ENCODE data around the gene DPP10.

- no peak for TF ChIP-seq CHD2 (IDR thresholded peaks at IDR 0.05; ENCODE audit: low read depth, low read length)
- TF ChIP-seq CTCF (CRISPR knock-in tag; IDR thresholded peaks at IDR 0.05) = no peak
- TF ChIP-seq ZNF275 (CRISPR knock-in tag; IDR thresholded peaks at IDR 0.05; ENCODE audit: borderline replicate concordance) = no peak
- no peak for TF ChIP-seq ZNF121 (CRISPR knock-in tag; IDR thresholded peaks at IDR 0.05)
- TF ChIP-seq TCF7 (IDR thresholded peaks at IDR 0.05; ENCODE audit: low read depth) = no peak
- TF ChIP-seq MBNL3 (CRISPR knock-in tag; conservative IDR thresholded peaks at IDR 0.05) = no peak
- no peak for TF ChIP-seq ZNF282 (IDR thresholded peaks at IDR 0.05; ENCODE audit: partially characterized antibody)
- TF ChIP-seq EP300 (IDR thresholded peaks at IDR 0.05; ENCODE audit: low read depth in 2 of 2, low read length in 2 of 2) = no peak
- no peak for TF ChIP-seq EP300 (CRISPR knock-in tag; IDR thresholded peaks at IDR 0.05; ENCODE audit: borderline replicate concordance)
- no peak for TF ChIP-seq ZBTB7A (CRISPR knock-in tag; IDR thresholded peaks at IDR 0.05)
- no peak for TF ChIP-seq FOXK2 (IDR thresholded peaks at IDR 0.05)
- no peak for TF ChIP-seq ZNF749 (CRISPR knock-in tag; IDR thresholded peaks at IDR 0.05; ENCODE audit: borderline replicate concordance)
- TF ChIP-seq TCF7L2 (IDR thresholded peaks at IDR 0.05; ENCODE audit: low read depth, low read length) = no peak
- no peak for TF ChIP-seq FLYWCH1 (CRISPR knock-in tag; IDR thresholded peaks at IDR 0.05)
These were observed 477.5 kb downstream of the DPP10 start for GRCh38 chr2:114919985-114920384.

All from HepG2 (cell line).